T-helper 2 cell treated with Interferon-gamma antibody and Interleukin-4, amounts not matched to agents 5 μg/mL and 100 μg/mL, for 36 hours (primary cell): ENCODE measurements around the gene ABCD1.
"Not testable (repeated sequence)": the region's sequence is repeated elsewhere in the genome, so short reads cannot be mapped to it uniquely, and the experiment has no call there.

Experiments
- DNase-seq: peaks from one replicate; pipeline ENCODE4 v3.0.0; 2021; ENCODE audit warnings: low spot score
- H3K27ac Mint-ChIP-seq: one replicate; pipeline ENCODE4 v1.8.0; 2021; ENCODE audit warnings: mild to moderate bottlenecking, mixed read lengths
- H3K27me3 Mint-ChIP-seq: one replicate; pipeline ENCODE4 v1.8.0; 2021; ENCODE audit warnings: low read depth, mixed read lengths
- H3K36me3 Mint-ChIP-seq: one replicate; pipeline ENCODE4 v1.8.0; 2021; ENCODE audit warnings: low read depth, mixed read lengths
- H3K4me1 Mint-ChIP-seq: one replicate; pipeline ENCODE4 v1.8.0; 2021; ENCODE audit warnings: low read depth, mixed read lengths
- H3K4me3 Mint-ChIP-seq: one replicate; pipeline ENCODE4 v1.8.0; 2022; ENCODE audit warnings: mild to moderate bottlenecking, moderate library complexity, mixed read lengths
- H3K9me3 Mint-ChIP-seq: one replicate; pipeline ENCODE4 v1.8.0; 2021; ENCODE audit warnings: mixed read lengths

The ABCD1 gene

GRCh38 chrX:153730115-153730514 is 5.5 kb downstream of the ABCD1 start:
- not testable (repeated sequence) for H3K4me3 Mint-ChIP-seq, H3K27ac Mint-ChIP-seq, DNase-seq, H3K27me3 Mint-ChIP-seq
- peaks cover 26% of the 10 kb centered on the region for H3K36me3 Mint-ChIP-seq
- H3K9me3 Mint-ChIP-seq, result peaks cover 14% of the 10 kb centered on the region
- peaks cover 22% of the 10 kb centered on the region for H3K4me1 Mint-ChIP-seq

DNA sequence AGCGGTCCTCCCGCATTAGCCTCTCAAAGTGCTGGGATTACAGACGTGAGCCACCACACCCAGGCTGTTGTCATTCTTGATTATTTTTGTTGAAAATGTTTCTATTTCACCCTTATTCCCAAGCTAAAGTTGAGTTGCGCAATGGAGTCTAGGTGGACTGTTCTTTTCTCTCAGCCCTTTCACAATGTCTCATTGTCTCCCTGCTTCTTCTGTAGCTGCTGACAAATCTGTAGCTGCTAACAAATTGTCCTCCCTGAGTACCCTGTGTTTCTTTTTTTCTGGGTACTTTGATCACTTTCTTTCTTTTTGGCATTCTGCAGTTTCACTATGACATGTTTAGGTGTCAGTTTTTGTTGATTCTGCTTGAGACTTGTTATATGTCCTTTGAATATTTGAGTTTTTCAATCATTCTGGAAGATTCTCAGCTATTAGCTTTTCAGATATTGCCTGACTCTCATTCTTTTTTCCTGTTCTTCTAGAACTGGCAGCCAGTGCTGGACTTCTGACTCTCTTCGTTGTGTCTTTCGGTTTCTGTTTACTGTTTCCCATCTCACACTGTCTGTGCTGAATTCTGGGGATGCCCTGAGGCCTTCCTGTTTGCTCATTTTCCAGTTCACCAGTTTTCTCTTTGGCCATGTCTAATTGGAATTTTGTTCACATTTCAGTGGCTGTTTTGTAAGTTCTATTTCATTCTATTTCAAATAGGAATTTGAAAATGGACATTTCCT is 6.6 kb downstream of the ABCD1 start:
- H3K36me3 Mint-ChIP-seq, result peaks cover 31% of the 10 kb centered on the region
- DNase-seq, result no peak
- peaks cover 28% of the 10 kb centered on the region for H3K4me1 Mint-ChIP-seq
- peak overlapping the region; percentile 41 for H3K27ac Mint-ChIP-seq
- H3K9me3 Mint-ChIP-seq, result peaks cover 14% of the 10 kb centered on the region
- H3K4me3 Mint-ChIP-seq, result no peak overlapping the region
- no peaks in the 10 kb centered on the region for H3K27me3 Mint-ChIP-seq

- DNase-seq, result no peak
- Mint-ChIP-seq H3K4me1 (peaks cover 28% of the 10 kb centered on the region), H3K9me3 (peaks cover 14% of the 10 kb centered on the region), H3K4me3 (no peak overlapping the region), H3K27ac (no peak overlapping the region), H3K36me3 (peaks cover 31% of the 10 kb centered on the region), H3K27me3 (no peaks in the 10 kb centered on the region)
These were observed 7.2 kb downstream of the ABCD1 start for GRCh38 chrX:153731845-153732215.

DNA sequence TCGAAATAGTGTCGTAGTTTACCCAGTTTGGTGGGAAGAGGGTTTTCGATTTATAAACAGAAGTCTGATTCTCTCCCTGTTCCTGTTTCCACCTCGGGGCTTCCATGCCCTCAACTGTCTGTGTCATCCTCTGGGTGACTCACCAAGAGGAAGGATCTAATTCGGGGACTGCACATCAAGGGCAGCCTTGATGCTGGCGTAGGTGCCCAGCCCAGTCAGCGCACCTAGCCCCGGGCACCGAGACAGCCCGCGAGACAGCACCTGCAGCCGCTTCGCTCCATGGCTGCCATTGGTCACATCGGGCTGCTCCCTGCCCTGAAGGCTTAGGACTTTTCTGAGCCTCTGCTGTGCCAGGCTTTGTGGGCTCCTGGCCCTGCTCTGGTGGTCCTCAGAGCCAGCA is 7.7 kb downstream of the ABCD1 start:
- peaks cover 23% of the 10 kb centered on the region for H3K4me1 Mint-ChIP-seq
- DNase-seq, result no peak
- peaks cover 14% of the 10 kb centered on the region for H3K9me3 Mint-ChIP-seq
- peaks cover 31% of the 10 kb centered on the region for H3K36me3 Mint-ChIP-seq
- no peaks in the 10 kb centered on the region for H3K27me3 Mint-ChIP-seq
- H3K27ac Mint-ChIP-seq, result no peak overlapping the region
- no peak overlapping the region for H3K4me3 Mint-ChIP-seq

- Mint-ChIP-seq H3K4me1 (peaks cover 20% of the 10 kb centered on the region), H3K9me3 (peaks cover 14% of the 10 kb centered on the region), H3K27me3 (no peaks in the 10 kb centered on the region), H3K27ac (no peak overlapping the region), H3K4me3 (no peak overlapping the region), H3K36me3 (peaks cover 31% of the 10 kb centered on the region)
- no peak for DNase-seq
These were observed 9.1 kb downstream of the ABCD1 start for GRCh38 chrX:153733651-153734240.

- Mint-ChIP-seq H3K27ac (no peak overlapping the region), H3K27me3 (no peaks in the 10 kb centered on the region), H3K4me3 (no peak overlapping the region), H3K9me3 (peaks cover 14% of the 10 kb centered on the region), H3K36me3 (peaks cover 28% of the 10 kb centered on the region), H3K4me1 (peaks cover 22% of the 10 kb centered on the region)
- no peak for DNase-seq
These were observed 10.2 kb downstream of the ABCD1 start for GRCh38 chrX:153734871-153735270.

DNA sequence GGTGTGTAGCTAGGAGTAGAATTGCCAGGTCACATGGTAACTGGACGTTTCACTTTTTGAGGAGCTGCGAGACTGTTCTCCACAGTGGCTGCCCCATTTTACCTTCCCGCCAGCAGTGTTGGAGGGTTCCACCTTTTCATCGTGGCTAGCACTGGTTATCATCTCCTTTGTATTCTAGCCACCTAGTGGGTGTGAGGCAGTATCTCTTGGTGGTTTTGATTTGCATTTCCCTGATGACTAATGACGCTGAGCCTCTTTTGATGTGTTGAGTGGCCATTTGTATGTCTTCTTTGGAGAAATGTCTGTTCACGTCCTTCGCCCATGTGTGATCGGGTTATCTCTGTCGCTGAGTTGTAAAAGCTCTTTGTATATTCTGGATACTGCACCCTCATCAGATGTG is 10.6 kb downstream of the ABCD1 start:
- peaks cover 26% of the 10 kb centered on the region for H3K4me1 Mint-ChIP-seq
- H3K9me3 Mint-ChIP-seq, result peaks cover 14% of the 10 kb centered on the region
- DNase-seq, result no peak
- no peaks in the 10 kb centered on the region for H3K27me3 Mint-ChIP-seq
- H3K27ac Mint-ChIP-seq, result no peak overlapping the region
- no peak overlapping the region for H3K4me3 Mint-ChIP-seq
- peaks cover 28% of the 10 kb centered on the region for H3K36me3 Mint-ChIP-seq

DNA sequence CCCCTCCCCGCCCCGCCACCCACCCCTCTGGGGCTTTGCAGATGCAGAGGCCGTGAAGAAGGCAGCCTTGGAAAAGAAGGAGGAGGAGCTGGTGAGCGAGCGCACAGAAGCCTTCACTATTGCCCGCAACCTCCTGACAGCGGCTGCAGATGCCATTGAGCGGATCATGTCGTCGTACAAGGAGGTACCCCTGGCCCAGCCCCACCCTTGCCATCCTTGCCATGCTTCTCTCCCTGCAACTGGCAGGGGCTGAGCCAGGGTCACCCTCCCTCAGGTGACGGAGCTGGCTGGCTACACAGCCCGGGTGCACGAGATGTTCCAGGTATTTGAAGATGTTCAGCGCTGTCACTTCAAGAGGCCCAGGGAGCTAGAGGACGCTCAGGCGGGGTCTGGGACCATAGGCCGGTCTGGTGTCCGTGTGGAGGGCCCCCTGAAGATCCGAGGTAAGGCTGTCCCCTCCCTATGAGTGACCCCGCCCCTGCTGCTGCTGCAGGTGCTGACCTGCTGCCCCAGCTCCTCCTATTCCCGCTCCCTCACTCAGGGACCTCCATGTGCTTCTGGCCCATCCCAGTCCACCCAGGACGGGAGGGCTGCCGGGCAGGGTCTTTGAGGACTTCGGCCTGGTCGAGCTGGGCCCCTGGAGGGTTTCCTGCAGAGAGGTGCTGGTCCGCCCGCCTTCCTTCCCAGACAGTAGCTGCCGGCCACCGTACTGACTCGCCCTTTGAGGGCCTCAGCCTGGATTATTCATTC is 11.6 kb downstream of the ABCD1 start:
- Mint-ChIP-seq H3K36me3 (peaks cover 24% of the 10 kb centered on the region), H3K27ac (no peak overlapping the region), H3K27me3 (no peaks in the 10 kb centered on the region), H3K4me1 (peaks cover 25% of the 10 kb centered on the region), H3K9me3 (peaks cover 12% of the 10 kb centered on the region), H3K4me3 (no peak overlapping the region)
- DNase-seq, result no peak

DNA sequence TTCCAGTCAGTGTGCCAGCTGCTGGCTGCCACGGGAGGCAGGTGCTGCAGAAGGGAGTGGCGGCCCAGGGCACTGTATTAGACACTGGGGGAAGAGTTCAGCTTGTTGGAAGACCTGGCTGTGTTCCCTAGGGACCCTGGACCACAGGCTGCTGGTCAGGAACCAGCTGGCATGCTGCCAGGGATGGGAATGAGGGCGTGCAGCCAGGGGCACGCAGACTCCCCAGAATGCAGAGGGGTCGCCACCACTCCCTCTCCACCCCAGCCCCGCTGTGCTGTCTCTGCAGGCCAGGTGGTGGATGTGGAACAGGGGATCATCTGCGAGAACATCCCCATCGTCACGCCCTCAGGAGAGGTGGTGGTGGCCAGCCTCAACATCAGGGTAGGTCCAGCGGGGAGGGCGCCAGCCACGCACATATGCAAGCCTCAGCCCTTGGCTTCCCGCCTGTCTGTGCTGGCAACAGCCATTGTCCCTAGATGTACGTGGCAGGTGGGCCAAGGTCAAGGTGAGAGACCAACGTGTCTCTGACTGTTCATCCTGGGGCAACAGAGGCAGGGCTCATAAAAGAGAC is 12.3 kb downstream of the ABCD1 start:
- peaks cover 17% of the 10 kb centered on the region for H3K36me3 Mint-ChIP-seq
- DNase-seq, result no peak
- peaks cover 20% of the 10 kb centered on the region for H3K4me1 Mint-ChIP-seq
- H3K9me3 Mint-ChIP-seq, result peaks cover 5% of the 10 kb centered on the region
- no peak overlapping the region for H3K4me3 Mint-ChIP-seq
- no peaks in the 10 kb centered on the region for H3K27me3 Mint-ChIP-seq
- no peak overlapping the region for H3K27ac Mint-ChIP-seq

DNA sequence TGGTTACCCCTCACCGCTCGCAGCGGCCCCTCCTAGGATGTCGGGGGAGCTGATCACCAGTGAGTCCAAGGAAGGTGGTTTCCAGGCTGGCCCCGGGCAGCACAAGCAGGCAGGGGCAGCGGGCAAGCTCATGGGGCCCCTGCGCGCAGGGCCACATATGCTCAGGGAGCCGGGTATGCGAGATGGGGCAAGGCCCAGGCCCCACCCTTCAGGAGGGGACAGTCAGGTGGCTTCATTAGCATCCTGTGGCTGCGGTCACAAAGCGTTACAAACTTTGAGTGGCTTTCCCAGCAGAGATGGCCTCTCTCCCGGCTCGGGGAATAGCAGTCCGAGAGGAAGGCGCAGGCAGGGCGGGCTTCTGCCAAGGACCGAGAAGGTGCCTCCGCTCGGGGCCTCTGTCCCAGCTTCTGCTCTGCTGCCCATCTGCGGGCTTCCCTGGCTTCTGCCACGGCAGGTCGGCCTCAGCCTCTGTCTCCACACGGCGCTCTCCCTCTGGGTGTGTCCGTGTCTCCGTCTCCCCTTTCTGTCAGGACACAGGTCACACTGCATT is 13.5 kb downstream of the ABCD1 start:
- Mint-ChIP-seq H3K9me3 (peaks cover 4% of the 10 kb centered on the region), H3K27me3 (no peaks in the 10 kb centered on the region), H3K4me3 (no peak overlapping the region), H3K4me1 (peaks cover 20% of the 10 kb centered on the region), H3K27ac (no peak overlapping the region), H3K36me3 (peaks cover 13% of the 10 kb centered on the region)
- no peak for DNase-seq

DNA sequence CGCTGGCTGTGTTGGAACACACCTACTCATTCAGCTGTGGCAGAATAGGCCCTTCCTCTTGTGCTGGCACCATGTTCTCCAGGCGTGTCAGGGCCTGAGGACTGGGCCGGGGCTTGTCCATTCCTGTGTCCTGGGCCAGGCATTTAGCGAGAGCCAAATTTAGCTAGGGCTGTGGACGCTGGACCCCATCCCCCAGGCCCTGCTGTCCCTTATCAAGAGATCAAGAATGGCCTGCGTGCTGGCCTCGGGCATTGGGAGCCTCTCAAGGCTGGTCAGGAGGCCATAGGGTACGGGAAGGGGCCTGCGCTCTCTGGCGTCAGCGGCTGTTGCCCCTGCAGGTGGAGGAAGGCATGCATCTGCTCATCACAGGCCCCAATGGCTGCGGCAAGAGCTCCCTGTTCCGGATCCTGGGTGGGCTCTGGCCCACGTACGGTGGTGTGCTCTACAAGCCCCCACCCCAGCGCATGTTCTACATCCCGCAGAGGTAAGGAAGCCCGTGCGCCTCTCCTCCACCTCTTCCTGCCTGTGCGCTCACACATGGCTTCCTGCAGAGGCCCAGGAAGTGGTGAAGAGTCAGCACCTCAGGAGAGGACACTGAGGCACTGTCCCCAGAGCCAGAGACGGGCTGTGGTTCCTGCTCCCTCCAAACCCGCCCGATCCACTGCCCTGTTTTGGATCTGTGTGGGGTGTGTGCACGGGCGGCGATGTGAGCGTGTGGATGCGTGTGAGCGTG is 15.3 kb downstream of the ABCD1 start:
- peaks cover 20% of the 10 kb centered on the region for H3K4me1 Mint-ChIP-seq
- peaks cover 8% of the 10 kb centered on the region for H3K36me3 Mint-ChIP-seq
- peak overlapping the region; percentile 77 for H3K4me3 Mint-ChIP-seq
- no peaks in the 10 kb centered on the region for H3K27me3 Mint-ChIP-seq
- peak overlapping the region; percentile 75 for H3K27ac Mint-ChIP-seq
- no peak for DNase-seq
- peaks cover 1% of the 10 kb centered on the region for H3K9me3 Mint-ChIP-seq

GRCh38 chrX:153740631-153741222 is 16.1 kb downstream of the ABCD1 start:
- Mint-ChIP-seq H3K36me3 (peaks cover 2% of the 10 kb centered on the region), H3K4me1 (peaks cover 12% of the 10 kb centered on the region), H3K27me3 (no peaks in the 10 kb centered on the region), H3K27ac (peak overlapping the region; percentile 75), H3K9me3 (no peaks in the 10 kb centered on the region), H3K4me3 (peak overlapping the region; percentile 77)
- DNase-seq, result no peak

- no peaks in the 10 kb centered on the region for H3K9me3 Mint-ChIP-seq
- peak overlapping the region; percentile 55 for H3K27ac Mint-ChIP-seq
- DNase-seq, result no peak
- H3K27me3 Mint-ChIP-seq, result no peaks in the 10 kb centered on the region
- peak overlapping the region; percentile 77 for H3K4me3 Mint-ChIP-seq
- peaks cover 12% of the 10 kb centered on the region for H3K4me1 Mint-ChIP-seq
- peaks cover 2% of the 10 kb centered on the region for H3K36me3 Mint-ChIP-seq
These were observed 16.8 kb downstream of the ABCD1 start for GRCh38 chrX:153741446-153741845.
